Measurements from ENCODE around the gene L3MBTL2. TPM values are rescaled to one million over a fixed set of nuclear protein-coding genes. Genes with fewer than 3 reads are reported as not detected.

Gene L3MBTL2
- total and polyA plus RNA-seq, 2 of the 13 experiments (the other 11 are each of a cell fraction or from before 2014, with no cell fraction given): 13.8 to 33.7 TPM

- TF ChIP-seq, protein P1, sequence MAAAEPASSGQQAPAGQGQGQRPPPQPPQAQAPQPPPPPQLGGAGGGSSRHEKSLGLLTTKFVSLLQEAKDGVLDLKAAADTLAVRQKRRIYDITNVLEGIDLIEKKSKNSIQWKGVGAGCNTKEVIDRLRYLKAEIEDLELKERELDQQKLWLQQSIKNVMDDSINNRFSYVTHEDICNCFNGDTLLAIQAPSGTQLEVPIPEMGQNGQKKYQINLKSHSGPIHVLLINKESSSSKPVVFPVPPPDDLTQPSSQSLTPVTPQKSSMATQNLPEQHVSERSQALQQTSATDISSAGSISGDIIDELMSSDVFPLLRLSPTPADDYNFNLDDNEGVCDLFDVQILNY (CRISPR knock-in tag; conservative IDR thresholded peaks at IDR 0.05): peak; percentile 29; the same call in 1 of the 2 replicates
- TF ChIP-seq CEBPZ (IDR thresholded peaks at IDR 0.05; ENCODE audit: low read length) (no peak), KLF16 (CRISPR knock-in tag; IDR thresholded peaks at IDR 0.05) (no peak), TFAP4 (IDR thresholded peaks at IDR 0.05; ENCODE audit: borderline replicate concordance, low read depth) (peak; percentile 73; the same call in 1 of the 2 replicates), NAIF1 (CRISPR knock-in tag; IDR thresholded peaks at IDR 0.05; ENCODE audit: borderline replicate concordance) (no peak), HDAC2 (CRISPR knock-in tag; IDR thresholded peaks at IDR 0.05) (0 out of 2 replicates have a peak, but pooled peaks have one; percentile 19), ZNF501 (CRISPR knock-in tag; IDR thresholded peaks at IDR 0.05) (peak; percentile 26; the same call in 1 of the 2 replicates), ZNF543 (CRISPR knock-in tag; IDR thresholded peaks at IDR 0.05) (0 out of 2 replicates have a peak, but pooled peaks have one; percentile 47)
- TF ChIP-seq, protein P2, sequence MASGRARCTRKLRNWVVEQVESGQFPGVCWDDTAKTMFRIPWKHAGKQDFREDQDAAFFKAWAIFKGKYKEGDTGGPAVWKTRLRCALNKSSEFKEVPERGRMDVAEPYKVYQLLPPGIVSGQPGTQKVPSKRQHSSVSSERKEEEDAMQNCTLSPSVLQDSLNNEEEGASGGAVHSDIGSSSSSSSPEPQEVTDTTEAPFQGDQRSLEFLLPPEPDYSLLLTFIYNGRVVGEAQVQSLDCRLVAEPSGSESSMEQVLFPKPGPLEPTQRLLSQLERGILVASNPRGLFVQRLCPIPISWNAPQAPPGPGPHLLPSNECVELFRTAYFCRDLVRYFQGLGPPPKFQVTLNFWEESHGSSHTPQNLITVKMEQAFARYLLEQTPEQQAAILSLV (CRISPR knock-in tag; IDR thresholded peaks at IDR 0.05; ENCODE audit: borderline replicate concordance): no peak; the same call in 1 of the 2 replicates
- TF ChIP-seq, protein P3, sequence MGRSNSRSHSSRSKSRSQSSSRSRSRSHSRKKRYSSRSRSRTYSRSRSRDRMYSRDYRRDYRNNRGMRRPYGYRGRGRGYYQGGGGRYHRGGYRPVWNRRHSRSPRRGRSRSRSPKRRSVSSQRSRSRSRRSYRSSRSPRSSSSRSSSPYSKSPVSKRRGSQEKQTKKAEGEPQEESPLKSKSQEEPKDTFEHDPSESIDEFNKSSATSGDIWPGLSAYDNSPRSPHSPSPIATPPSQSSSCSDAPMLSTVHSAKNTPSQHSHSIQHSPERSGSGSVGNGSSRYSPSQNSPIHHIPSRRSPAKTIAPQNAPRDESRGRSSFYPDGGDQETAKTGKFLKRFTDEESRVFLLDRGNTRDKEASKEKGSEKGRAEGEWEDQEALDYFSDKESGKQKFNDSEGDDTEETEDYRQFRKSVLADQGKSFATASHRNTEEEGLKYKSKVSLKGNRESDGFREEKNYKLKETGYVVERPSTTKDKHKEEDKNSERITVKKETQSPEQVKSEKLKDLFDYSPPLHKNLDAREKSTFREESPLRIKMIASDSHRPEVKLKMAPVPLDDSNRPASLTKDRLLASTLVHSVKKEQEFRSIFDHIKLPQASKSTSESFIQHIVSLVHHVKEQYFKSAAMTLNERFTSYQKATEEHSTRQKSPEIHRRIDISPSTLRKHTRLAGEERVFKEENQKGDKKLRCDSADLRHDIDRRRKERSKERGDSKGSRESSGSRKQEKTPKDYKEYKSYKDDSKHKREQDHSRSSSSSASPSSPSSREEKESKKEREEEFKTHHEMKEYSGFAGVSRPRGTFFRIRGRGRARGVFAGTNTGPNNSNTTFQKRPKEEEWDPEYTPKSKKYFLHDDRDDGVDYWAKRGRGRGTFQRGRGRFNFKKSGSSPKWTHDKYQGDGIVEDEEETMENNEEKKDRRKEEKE (IDR thresholded peaks at IDR 0.05): no peak
- TF ChIP-seq, protein P4, sequence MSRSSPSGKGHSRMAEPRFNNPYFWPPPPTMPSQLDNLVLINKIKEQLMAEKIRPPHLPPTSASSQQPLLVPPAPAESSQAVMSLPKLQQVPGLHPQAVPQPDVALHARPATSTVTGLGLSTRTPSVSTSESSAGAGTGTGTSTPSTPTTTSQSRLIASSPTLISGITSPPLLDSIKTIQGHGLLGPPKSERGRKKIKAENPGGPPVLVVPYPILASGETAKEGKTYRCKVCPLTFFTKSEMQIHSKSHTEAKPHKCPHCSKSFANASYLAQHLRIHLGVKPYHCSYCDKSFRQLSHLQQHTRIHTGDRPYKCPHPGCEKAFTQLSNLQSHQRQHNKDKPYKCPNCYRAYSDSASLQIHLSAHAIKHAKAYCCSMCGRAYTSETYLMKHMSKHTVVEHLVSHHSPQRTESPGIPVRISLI (CRISPR knock-in tag; IDR thresholded peaks at IDR 0.05; ENCODE audit: borderline replicate concordance): peak; percentile 36; the same call in 1 of the 2 replicates
- TF ChIP-seq, protein P5, sequence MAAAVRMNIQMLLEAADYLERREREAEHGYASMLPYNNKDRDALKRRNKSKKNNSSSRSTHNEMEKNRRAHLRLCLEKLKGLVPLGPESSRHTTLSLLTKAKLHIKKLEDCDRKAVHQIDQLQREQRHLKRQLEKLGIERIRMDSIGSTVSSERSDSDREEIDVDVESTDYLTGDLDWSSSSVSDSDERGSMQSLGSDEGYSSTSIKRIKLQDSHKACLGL (CRISPR knock-in tag; IDR thresholded peaks at IDR 0.05): peak; percentile 83
- TF ChIP-seq, protein P6, sequence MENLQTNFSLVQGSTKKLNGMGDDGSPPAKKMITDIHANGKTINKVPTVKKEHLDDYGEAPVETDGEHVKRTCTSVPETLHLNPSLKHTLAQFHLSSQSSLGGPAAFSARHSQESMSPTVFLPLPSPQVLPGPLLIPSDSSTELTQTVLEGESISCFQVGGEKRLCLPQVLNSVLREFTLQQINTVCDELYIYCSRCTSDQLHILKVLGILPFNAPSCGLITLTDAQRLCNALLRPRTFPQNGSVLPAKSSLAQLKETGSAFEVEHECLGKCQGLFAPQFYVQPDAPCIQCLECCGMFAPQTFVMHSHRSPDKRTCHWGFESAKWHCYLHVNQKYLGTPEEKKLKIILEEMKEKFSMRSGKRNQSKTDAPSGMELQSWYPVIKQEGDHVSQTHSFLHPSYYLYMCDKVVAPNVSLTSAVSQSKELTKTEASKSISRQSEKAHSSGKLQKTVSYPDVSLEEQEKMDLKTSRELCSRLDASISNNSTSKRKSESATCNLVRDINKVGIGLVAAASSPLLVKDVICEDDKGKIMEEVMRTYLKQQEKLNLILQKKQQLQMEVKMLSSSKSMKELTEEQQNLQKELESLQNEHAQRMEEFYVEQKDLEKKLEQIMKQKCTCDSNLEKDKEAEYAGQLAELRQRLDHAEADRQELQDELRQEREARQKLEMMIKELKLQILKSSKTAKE (CRISPR knock-in tag; IDR thresholded peaks at IDR 0.05; ENCODE audit: borderline replicate concordance): no peak
These were observed 35.4 kb downstream of the L3MBTL2 start, which contains the start of gene CHADL (continued) for GRCh38 chr22:41240377-41241132.
